ENCODE measurements around the gene OVCA2. TPM values are rescaled to one million over a fixed set of nuclear protein-coding genes. Genes with fewer than 3 reads are reported as not detected.

Gene OVCA2
- total RNA-seq (2021) = 24.2 and 24.6 TPM in 2 replicates
- long read RNA-seq, transcript OVCA2-201 (2 exons, 1,122 nt) = major isoform, 111 of 113 reads
- long read RNA-seq, partial matches to known transcripts = 0 of 113 reads
- long read RNA-seq, other reads (novel, unspliced or antisense) = 2 of 113 reads

DNA sequence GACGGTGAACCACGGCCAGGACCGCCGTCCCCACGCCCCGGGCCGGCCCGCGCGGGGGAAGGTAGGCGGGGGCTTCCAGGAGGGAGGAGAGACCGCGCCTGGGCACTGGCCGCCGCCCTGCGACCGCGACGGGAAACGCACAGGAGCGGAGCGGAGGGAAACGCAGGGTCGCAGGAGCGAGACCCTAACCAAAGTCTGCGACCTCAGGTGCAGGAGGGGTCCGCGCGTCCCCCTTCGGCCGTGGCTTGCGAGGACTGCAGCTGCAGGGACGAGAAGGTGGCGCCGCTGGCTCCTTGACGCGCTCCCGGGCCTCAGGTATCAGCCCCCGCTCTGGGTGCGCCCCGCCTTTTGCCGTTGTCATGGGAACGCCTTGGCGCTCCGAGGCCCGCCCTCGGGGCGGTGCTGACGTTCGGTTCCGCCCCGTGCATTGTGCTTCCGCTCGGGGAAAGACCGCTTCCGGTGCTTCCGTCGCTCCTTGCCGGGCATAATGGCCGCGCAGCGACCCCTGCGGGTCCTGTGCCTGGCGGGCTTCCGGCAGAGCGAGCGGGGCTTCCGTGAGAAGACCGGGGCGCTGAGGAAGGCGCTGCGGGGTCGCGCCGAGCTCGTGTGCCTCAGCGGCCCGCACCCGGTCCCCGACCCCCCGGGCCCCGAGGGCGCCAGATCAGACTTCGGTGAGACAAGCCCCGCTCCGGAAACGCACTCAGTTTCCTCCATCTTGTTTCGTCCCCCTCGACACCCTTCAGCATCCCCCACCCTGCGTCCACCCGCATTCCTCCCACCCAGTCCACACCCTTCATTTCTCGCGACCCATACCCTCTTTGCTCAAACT is at the start of gene OVCA2:
Gene OVCA2, plus strand, starts transcription at position 462 of the 829 bp plus-strand sequence. Its CDS starts 26 bp downstream, at position 488.
- Histone ChIP-seq H4K5ac (ENCODE audit: insufficient read length, low read depth, low read length) (no peak within 1 kb of the TSS), H3K9ac (ENCODE audit: extremely low read depth, insufficient read length, low read length) (peak within 1 kb of the TSS; percentile 21), H3K18ac (ENCODE audit: insufficient read length, low read depth, low read length) (peak within 1 kb of the TSS; percentile 69), H3K14ac (ENCODE audit: insufficient read depth, low read length) (peak within 1 kb of the TSS; percentile 66), H3K4ac (ENCODE audit: low read depth, low read length) (no peak within 1 kb of the TSS), H2BK12ac (ENCODE audit: insufficient read length, low read depth, low read length) (no peak within 1 kb of the TSS), H4K91ac (ENCODE audit: insufficient read length, low read depth, low read length) (no peak within 1 kb of the TSS), H3K9me3 (ENCODE audit: control insufficient read depth, low read depth, low read length) (no peaks in the 10 kb centered on the region), H3K23ac (ENCODE audit: insufficient read length, low read depth, low read length) (no peak within 1 kb of the TSS), H3T11ph (ENCODE audit: low read length) (no peak within 1 kb of the TSS), H2AFZ (ENCODE audit: low read length) (no peak within 1 kb of the TSS), H3K27me3 (ENCODE audit: insufficient read depth, low read length) (no peaks in the 10 kb centered on the region), H3K4me1 (ENCODE audit: insufficient read depth, low read length) (no peaks in the 10 kb centered on the region), H2AK5ac (ENCODE audit: insufficient read length, low read length) (no peak within 1 kb of the TSS), H4K8ac (replicated peaks; ENCODE audit: insufficient read length, low read depth, low read length) (no peak within 1 kb of the TSS), H2BK5ac (ENCODE audit: insufficient read length, low read length) (no peak within 1 kb of the TSS), H3K56ac (ENCODE audit: insufficient read length, low read depth, low read length) (no peak within 1 kb of the TSS), H3K23me2 (ENCODE audit: insufficient read length, low read depth, low read length, poor library complexity, severe bottlenecking) (peaks cover 9% of the 10 kb centered on the region), H3K4me2 (ENCODE audit: insufficient read depth, insufficient read length, low read length) (peak within 1 kb of the TSS; percentile 74), H4K20me1 (ENCODE audit: control insufficient read depth, insufficient read depth, insufficient read length) (no peaks in the 10 kb centered on the region), H3K27ac (ENCODE audit: insufficient read length, low read depth, low read length) (no peak within 1 kb of the TSS), H2BK15ac (ENCODE audit: low read depth, low read length) (no peak within 1 kb of the TSS), H2BK120ac (ENCODE audit: low read depth, low read length, poor library complexity, severe bottlenecking) (no peak within 1 kb of the TSS), H2BK20ac (ENCODE audit: low read depth, low read length, poor library complexity, severe bottlenecking) (no peak within 1 kb of the TSS), H3K79me1 (ENCODE audit: insufficient read depth, low read depth, low read length, poor library complexity, severe bottlenecking) (no peaks in the 10 kb centered on the region), H3K79me2 (ENCODE audit: insufficient read depth, low read length) (no peaks in the 10 kb centered on the region)
- WGBS (ENCODE audit: extremely low coverage, insufficient read length, low lambda C conversion rate) = no CpG with 5 or more reads among the region's 93 CpGs
- H3K36me3 Mint-ChIP-seq (ENCODE audit: insufficient read depth in 1 of 3, low read depth in 3 of 3) = peaks cover 7 to 22% (median 18%) of the 10 kb centered on the region in 3 experiments
- H3K27me3 Mint-ChIP-seq (ENCODE audit: low read depth) = peaks cover 14% of the 10 kb centered on the region
- H3K4me3 Mint-ChIP-seq = peak within 1 kb of the TSS; percentile 90 to 92
- peaks cover 7 to 11% of the 10 kb centered on the region in 2 experiments for H3K4me1 Mint-ChIP-seq
- TF ChIP-seq, protein P1, sequence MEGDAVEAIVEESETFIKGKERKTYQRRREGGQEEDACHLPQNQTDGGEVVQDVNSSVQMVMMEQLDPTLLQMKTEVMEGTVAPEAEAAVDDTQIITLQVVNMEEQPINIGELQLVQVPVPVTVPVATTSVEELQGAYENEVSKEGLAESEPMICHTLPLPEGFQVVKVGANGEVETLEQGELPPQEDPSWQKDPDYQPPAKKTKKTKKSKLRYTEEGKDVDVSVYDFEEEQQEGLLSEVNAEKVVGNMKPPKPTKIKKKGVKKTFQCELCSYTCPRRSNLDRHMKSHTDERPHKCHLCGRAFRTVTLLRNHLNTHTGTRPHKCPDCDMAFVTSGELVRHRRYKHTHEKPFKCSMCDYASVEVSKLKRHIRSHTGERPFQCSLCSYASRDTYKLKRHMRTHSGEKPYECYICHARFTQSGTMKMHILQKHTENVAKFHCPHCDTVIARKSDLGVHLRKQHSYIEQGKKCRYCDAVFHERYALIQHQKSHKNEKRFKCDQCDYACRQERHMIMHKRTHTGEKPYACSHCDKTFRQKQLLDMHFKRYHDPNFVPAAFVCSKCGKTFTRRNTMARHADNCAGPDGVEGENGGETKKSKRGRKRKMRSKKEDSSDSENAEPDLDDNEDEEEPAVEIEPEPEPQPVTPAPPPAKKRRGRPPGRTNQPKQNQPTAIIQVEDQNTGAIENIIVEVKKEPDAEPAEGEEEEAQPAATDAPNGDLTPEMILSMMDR (conservative IDR thresholded peaks at IDR 0.05) = peak; percentile 62
- peak within 1 kb of the TSS; percentile 81 to 96 (median 93); a peak in 5 of 7 replicates for H3K27ac Mint-ChIP-seq
- peak; percentile 98 for DNase-seq
- no peaks in the 10 kb centered on the region for H3K9me3 Mint-ChIP-seq

Measured in H9 (cell line).